Glutamatergic neuron (in vitro differentiated cells): ENCODE measurements around the gene TAS2R41. TPM values are rescaled to one million over a fixed set of nuclear protein-coding genes. Genes with fewer than 3 reads are reported as not detected.

Experiments
- DNase-seq: peaks from one replicate; pipeline ENCODE4 v3.0.0; 2022
- H3K27ac Mint-ChIP-seq: one replicate; pipeline ENCODE4 v1.8.0; 2020; ENCODE audit warnings: mild to moderate bottlenecking, mixed read lengths, inconsistent platforms; ENCODE audit not compliant: unreplicated experiment
- H3K27me3 Mint-ChIP-seq: one replicate; pipeline ENCODE4 v1.8.0; 2020; ENCODE audit warnings: mild to moderate bottlenecking, moderate library complexity, mixed read lengths, inconsistent platforms; ENCODE audit not compliant: unreplicated experiment
- H3K36me3 Mint-ChIP-seq: one replicate; pipeline ENCODE4 v1.8.0; 2020; ENCODE audit warnings: mild to moderate bottlenecking, mixed read lengths, inconsistent platforms; ENCODE audit not compliant: unreplicated experiment
- H3K4me1 Mint-ChIP-seq: one replicate; pipeline ENCODE4 v1.8.0; 2020; ENCODE audit warnings: mild to moderate bottlenecking, low read depth, mixed read lengths, inconsistent platforms; ENCODE audit not compliant: unreplicated experiment
- H3K4me3 Mint-ChIP-seq: one replicate; pipeline ENCODE4 v1.8.0; 2020; ENCODE audit warnings: mild to moderate bottlenecking, mixed read lengths, inconsistent platforms; ENCODE audit not compliant: unreplicated experiment
- H3K9me3 Mint-ChIP-seq: one replicate; pipeline ENCODE4 v1.8.0; 2020; ENCODE audit warnings: mild to moderate bottlenecking, moderate library complexity, mixed read lengths, inconsistent platforms; ENCODE audit not compliant: unreplicated experiment
- total RNA-seq: library from RNA; stranded (reverse); fragmentation: NEBNext Ultra II Directional; extraction: Animal tissue kit (Norgen Biotek cat#: 25700); gene quantifications from one replicate; pipeline ENCODE4 v1.2.1, GENCODE V29; 2021; ENCODE audit not compliant: unreplicated experiment
- TF ChIP-seq, protein P1 (sequence below): fragments of 200-600 bp; sonication (generic); IDR thresholded peaks from one replicate; pipeline ENCODE4 v1.5.0; 2021; ENCODE audit not compliant: partially characterized antibody, unreplicated experiment

TAS2R41 gene
- total RNA-seq, 1 donor from 2014 or later, result not detected

DNA sequence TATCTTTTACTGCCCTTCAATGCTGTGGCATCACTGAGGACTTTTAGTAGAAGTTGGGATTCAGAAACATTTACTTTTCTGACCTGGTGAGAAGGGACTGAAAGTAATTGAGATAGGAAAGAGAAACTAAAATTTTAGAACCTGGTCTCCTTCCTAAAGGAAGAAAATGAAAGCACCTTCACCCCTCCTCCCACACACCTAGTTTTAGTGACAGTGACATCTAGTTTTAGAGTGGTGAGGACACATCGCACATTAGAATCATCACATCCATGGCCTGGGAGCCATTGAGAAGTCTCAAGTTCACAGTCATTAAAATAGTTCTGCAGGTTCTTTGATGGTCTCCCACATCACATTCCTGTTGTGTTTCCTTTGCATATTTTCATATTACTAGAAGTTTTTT lies 16.1 kb downstream of the TAS2R41 start:
- no peaks in the 10 kb centered on the region for H3K27me3 Mint-ChIP-seq
- H3K27ac Mint-ChIP-seq, result no peak overlapping the region
- H3K4me1 Mint-ChIP-seq, result no peaks in the 10 kb centered on the region
- no peak overlapping the region for H3K4me3 Mint-ChIP-seq
- no peak for DNase-seq
- H3K36me3 Mint-ChIP-seq, result no peaks in the 10 kb centered on the region
- TF ChIP-seq, protein P1, sequence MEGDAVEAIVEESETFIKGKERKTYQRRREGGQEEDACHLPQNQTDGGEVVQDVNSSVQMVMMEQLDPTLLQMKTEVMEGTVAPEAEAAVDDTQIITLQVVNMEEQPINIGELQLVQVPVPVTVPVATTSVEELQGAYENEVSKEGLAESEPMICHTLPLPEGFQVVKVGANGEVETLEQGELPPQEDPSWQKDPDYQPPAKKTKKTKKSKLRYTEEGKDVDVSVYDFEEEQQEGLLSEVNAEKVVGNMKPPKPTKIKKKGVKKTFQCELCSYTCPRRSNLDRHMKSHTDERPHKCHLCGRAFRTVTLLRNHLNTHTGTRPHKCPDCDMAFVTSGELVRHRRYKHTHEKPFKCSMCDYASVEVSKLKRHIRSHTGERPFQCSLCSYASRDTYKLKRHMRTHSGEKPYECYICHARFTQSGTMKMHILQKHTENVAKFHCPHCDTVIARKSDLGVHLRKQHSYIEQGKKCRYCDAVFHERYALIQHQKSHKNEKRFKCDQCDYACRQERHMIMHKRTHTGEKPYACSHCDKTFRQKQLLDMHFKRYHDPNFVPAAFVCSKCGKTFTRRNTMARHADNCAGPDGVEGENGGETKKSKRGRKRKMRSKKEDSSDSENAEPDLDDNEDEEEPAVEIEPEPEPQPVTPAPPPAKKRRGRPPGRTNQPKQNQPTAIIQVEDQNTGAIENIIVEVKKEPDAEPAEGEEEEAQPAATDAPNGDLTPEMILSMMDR, result no peak
- no peaks in the 10 kb centered on the region for H3K9me3 Mint-ChIP-seq

DNA sequence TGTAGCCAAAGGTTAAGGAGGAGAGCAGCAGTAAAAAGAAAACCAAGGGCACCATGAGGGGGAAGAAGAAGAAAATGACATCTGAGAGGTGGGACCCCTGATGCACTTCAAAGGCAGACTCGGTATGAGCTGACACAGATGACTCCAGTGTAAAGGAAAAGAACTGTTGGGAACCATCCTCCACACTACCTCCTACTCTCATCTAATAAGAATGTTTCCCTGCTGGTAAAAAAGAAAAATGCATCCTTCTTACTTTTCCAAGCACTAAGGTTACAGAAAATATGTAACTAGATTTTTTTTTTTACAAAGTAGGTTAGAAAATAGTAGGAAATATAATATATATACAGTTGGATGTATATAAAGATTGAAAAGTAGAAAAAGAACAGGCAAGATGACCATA lies 16.9 kb downstream of the TAS2R41 start:
- H3K27me3 Mint-ChIP-seq, result no peaks in the 10 kb centered on the region
- no peaks in the 10 kb centered on the region for H3K9me3 Mint-ChIP-seq
- no peaks in the 10 kb centered on the region for H3K36me3 Mint-ChIP-seq
- H3K4me1 Mint-ChIP-seq, result no peaks in the 10 kb centered on the region
- H3K27ac Mint-ChIP-seq, result no peak overlapping the region
- TF ChIP-seq, protein P1, result peak; percentile 54
- DNase-seq, result no peak
- no peak overlapping the region for H3K4me3 Mint-ChIP-seq

DNA sequence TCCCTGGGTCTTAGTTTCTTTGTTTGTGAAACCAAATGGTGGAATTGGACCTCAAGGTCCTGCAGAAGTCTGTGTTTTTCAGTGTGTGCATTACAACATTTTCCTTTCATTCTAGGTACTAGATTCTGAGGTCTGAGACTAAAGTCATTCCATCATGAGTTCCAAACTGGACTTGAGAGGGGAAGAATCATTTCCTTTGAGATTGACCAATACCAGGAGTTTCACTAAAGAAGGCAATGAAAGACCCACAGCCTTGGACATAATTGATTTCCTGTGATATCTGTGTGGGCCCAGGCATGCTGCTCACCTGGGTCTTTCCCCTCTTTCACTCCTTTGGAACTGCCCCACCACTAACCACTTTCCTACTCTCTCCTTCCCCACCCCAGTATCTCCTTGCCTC lies 18.2 kb downstream of the TAS2R41 start:
- Mint-ChIP-seq H3K4me3 (no peak overlapping the region), H3K36me3 (no peaks in the 10 kb centered on the region), H3K27ac (no peak overlapping the region), H3K4me1 (no peaks in the 10 kb centered on the region), H3K27me3 (no peaks in the 10 kb centered on the region), H3K9me3 (no peaks in the 10 kb centered on the region)
- TF ChIP-seq, protein P1, result no peak
- no peak for DNase-seq

DNA sequence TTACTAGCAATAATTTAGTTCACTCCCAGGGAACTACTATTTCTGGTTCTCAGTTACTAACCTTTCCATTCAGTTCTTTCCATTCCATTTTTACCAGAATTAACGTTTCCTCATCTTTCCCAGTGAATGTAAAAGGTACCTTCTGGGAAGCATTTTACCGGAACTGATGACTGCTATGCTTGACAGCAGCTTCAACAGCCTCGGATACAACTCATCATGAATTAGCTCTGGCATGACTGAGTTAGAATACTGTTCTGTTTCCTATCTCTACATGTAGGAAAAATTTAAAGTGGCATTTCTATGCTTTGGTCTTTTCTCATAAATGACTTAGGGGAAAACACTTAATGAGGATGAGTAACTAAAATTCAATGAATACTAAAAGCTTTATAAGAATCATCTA lies 18.6 kb downstream of the TAS2R41 start:
- DNase-seq, result no peak
- Mint-ChIP-seq H3K4me1 (no peaks in the 10 kb centered on the region), H3K4me3 (no peak overlapping the region), H3K36me3 (no peaks in the 10 kb centered on the region), H3K9me3 (no peaks in the 10 kb centered on the region), H3K27me3 (no peaks in the 10 kb centered on the region), H3K27ac (no peak overlapping the region)
- TF ChIP-seq, protein P1, result no peak

DNA sequence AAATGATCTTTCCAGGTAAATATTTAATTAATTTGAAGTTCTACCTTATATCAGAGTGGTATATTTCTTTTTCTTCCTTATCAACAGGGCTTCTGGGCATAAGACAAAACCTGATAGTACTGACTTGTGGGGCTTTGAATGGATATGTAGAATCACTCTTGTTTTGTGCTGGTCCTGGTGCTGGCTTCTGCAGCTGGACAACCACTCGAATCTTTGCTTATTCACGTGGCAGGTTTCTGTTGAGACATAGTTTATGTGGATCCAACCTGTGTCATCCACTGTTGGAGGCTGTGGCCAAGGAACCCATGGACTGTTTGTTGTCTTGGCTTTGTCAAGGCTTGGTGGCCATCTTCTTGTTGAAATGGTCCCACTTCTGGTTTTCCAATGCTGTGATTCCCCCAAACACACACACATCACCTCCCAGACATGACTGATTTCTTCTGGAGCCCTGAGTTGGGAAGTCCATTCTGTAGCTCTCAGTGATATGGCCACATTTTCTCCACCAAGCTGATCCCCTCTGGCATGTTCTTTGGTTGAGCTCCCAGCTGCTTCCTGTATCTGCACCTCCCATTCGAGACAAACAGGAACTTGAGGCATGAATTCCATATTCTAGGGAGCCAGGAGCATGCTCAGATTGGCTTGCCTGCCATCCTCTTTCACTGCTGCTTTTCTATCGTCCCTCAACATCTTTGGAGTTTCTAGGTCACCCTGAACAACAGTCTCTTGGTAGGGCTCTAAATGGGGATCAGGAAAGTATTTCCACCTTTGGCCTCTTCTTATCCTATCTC lies 19.5 kb downstream of the TAS2R41 start:
- Mint-ChIP-seq H3K9me3 (no peaks in the 10 kb centered on the region), H3K27ac (no peak overlapping the region), H3K4me3 (no peak overlapping the region), H3K27me3 (no peaks in the 10 kb centered on the region), H3K36me3 (no peaks in the 10 kb centered on the region), H3K4me1 (no peaks in the 10 kb centered on the region)
- TF ChIP-seq, protein P1, result no peak
- no peak for DNase-seq
